Neural progenitor cell (in vitro differentiated cells): ENCODE data around the gene RANGAP1. TPM values are rescaled to one million over a fixed set of nuclear protein-coding genes. Genes with fewer than 3 reads are reported as not detected.

Source experiments
- DNase-seq: peaks from one replicate; pipeline ENCODE4 v3.0.0-alpha.2; 2016; ENCODE audit warnings: low spot score
- H2AFZ ChIP-seq: fragments of 200-600 bp; sonication (generic); replicated peaks from 2 replicates; pipeline ENCODE4 v1.6.1; 2016; ENCODE audit warnings: antibody characterized with exemption
- H3F3A ChIP-seq: fragments of 200-600 bp; sonication (generic); 2 replicates; pipeline ENCODE4 v1.6.1; 2016; ENCODE audit warnings: antibody characterized with exemption, low read depth
- H3K27ac ChIP-seq: fragments of 200-600 bp; sonication (generic); 2 replicates; pipeline ENCODE4 v1.5.1; 2016; ENCODE audit warnings: mild to moderate bottlenecking
- H3K27me3 ChIP-seq: fragments of 200-600 bp; sonication (generic); 2 replicates; pipeline ENCODE4 v1.6.1; 2016; ENCODE audit warnings: mild to moderate bottlenecking, moderate library complexity
- H3K36me3 ChIP-seq: fragments of 200-600 bp; sonication (generic); 2 replicates; pipeline ENCODE4 v1.5.1; 2016
- H3K4me1 ChIP-seq: fragments of 200-600 bp; sonication (generic); 2 replicates; pipeline ENCODE4 v1.6.1; 2016; ENCODE audit warnings: mixed run types
- H3K4me2 ChIP-seq: fragments of 200-600 bp; sonication (generic); 2 replicates; pipeline ENCODE4 v1.6.1; 2016
- H3K4me3 ChIP-seq: fragments of 200-600 bp; sonication (generic); 2 replicates; pipeline ENCODE4 v1.5.1; 2016
- H3K79me2 ChIP-seq: fragments of 200-600 bp; sonication (generic); 2 replicates; pipeline ENCODE4 v1.6.1; 2016; ENCODE audit warnings: low read depth
- H3K9ac ChIP-seq: fragments of 200-600 bp; sonication (generic); 2 replicates; pipeline ENCODE4 v1.6.1; 2016
- H3K9me3 ChIP-seq: fragments of 200-600 bp; sonication (generic); 2 replicates; pipeline ENCODE4 v1.5.1; 2016; ENCODE audit warnings: low read depth
- H4K20me1 ChIP-seq: fragments of 200-600 bp; sonication (generic); 2 replicates; pipeline ENCODE4 v1.6.1; 2016; ENCODE audit warnings: low read depth
- H3K27ac Mint-ChIP-seq: 3 replicates; pipeline ENCODE4 v1.8.0; 2021; ENCODE audit warnings: mixed read lengths
- H3K27me3 Mint-ChIP-seq: 2 replicates; pipeline ENCODE4 v1.8.0; 2022; ENCODE audit warnings: low read depth, mild to moderate bottlenecking, inconsistent platforms, moderate library complexity, mixed read lengths; ENCODE audit not compliant: insufficient read depth
- H3K36me3 Mint-ChIP-seq: 3 replicates; pipeline ENCODE4 v1.8.0; 2021; ENCODE audit warnings: mixed read lengths
- H3K4me1 Mint-ChIP-seq: 3 replicates; pipeline ENCODE4 v1.8.0; 2021; ENCODE audit warnings: mixed read lengths
- H3K4me3 Mint-ChIP-seq: 3 replicates; pipeline ENCODE4 v1.8.0; 2021; ENCODE audit warnings: mild to moderate bottlenecking, moderate library complexity, mixed read lengths
- H3K9me3 Mint-ChIP-seq: 3 replicates; pipeline ENCODE4 v1.8.0; 2020; ENCODE audit warnings: mixed read lengths
- EZH2 ChIP-seq: fragments of 200-600 bp; sonication (generic); IDR thresholded peaks from 2 replicates; pipeline ENCODE4 v1.6.1; 2017; ENCODE audit warnings: antibody characterized with exemption, mild to moderate bottlenecking, moderate library complexity
- EZH2phosphoT487 ChIP-seq: fragments of 200-600 bp; sonication (generic); IDR thresholded peaks from 2 replicates; pipeline ENCODE4 v1.6.1; 2017; ENCODE audit warnings: antibody characterized with exemption
- total RNA-seq: library from RNA; depleted of rRNA; stranded (reverse); fragments of >200 nt; gene quantifications from 2 replicates; pipeline ENCODE4 v1.2.3, GENCODE V29; 2015; ENCODE audit warnings: low replicate concordance
- TF ChIP-seq, protein P1 (sequence below): fragments of 200-600 bp; sonication (generic); IDR thresholded peaks from 2 replicates; pipeline ENCODE4 v1.5.1; 2017; ENCODE audit warnings: antibody characterized with exemption, mild to moderate bottlenecking

Gene RANGAP1
- total RNA-seq, 1 donor from 2014 or later: 53.4 TPM

DNA sequence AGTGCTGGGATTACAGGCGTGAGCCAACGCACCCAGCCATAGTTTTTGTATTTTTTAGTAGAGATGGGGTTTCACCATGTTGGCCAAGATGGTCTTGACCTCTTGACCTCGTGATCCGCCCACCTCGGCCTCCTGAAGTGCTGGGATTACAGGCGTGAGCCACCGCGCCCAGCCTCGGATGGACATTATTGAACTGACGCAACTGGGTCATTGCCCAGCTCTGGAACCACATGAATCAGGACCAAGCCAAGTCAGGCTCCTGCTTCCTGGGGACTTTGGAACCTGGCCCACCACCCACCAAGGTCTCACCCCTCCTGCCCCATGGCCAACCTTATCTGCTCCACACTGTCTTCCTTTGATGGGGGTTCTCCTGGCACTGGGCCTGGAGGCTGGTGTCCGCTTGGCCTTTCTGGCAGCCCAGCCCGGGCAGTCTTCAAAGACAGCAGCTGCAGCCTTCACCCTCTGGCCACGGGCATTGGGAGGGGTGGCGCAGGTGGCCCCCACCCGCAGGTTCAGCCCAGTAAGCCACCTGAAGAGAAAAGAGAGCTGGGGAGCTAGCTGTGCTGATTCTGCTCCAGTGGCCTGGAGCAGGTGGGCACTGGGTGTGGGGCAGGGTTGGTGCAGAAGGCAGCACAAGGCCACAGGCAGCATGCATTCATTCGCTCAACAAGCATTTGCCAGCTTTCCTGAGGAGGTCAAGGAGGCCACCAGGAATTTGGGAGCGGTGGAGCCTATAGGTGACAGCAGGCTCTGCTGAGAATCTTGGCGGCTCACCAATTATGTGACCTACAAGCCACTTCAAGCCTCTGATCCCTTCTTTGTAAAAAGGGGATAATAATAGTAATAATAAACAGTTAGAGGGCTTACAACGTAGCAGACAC, 50.9 kb downstream of the RANGAP1 start:
- no peak for DNase-seq
- Mint-ChIP-seq H3K36me3 (no peaks in the 10 kb centered on the region), H3K27ac (no peak overlapping the region), H3K9me3 (no peaks in the 10 kb centered on the region), H3K27me3 (peaks cover 4% of the 10 kb centered on the region), H3K4me1 (peaks cover 3% of the 10 kb centered on the region), H3K4me3 (no peak overlapping the region)
- Histone ChIP-seq H2AFZ (no peak overlapping the region), H4K20me1 (no peaks in the 10 kb centered on the region), H3K4me2 (no peak overlapping the region), H3K36me3 (no peaks in the 10 kb centered on the region), H3K79me2 (no peaks in the 10 kb centered on the region), H3F3A (peaks cover 5% of the 10 kb centered on the region), H3K9me3 (no peaks in the 10 kb centered on the region), H3K9ac (no peak overlapping the region), H3K4me3 (no peak overlapping the region), H3K4me1 (peaks cover 3% of the 10 kb centered on the region), H3K27me3 (peaks cover 21% of the 10 kb centered on the region), H3K27ac (no peak overlapping the region)
- TF ChIP-seq, protein P1, sequence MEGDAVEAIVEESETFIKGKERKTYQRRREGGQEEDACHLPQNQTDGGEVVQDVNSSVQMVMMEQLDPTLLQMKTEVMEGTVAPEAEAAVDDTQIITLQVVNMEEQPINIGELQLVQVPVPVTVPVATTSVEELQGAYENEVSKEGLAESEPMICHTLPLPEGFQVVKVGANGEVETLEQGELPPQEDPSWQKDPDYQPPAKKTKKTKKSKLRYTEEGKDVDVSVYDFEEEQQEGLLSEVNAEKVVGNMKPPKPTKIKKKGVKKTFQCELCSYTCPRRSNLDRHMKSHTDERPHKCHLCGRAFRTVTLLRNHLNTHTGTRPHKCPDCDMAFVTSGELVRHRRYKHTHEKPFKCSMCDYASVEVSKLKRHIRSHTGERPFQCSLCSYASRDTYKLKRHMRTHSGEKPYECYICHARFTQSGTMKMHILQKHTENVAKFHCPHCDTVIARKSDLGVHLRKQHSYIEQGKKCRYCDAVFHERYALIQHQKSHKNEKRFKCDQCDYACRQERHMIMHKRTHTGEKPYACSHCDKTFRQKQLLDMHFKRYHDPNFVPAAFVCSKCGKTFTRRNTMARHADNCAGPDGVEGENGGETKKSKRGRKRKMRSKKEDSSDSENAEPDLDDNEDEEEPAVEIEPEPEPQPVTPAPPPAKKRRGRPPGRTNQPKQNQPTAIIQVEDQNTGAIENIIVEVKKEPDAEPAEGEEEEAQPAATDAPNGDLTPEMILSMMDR: no peak
- TF ChIP-seq EZH2 (no peak), EZH2phosphoT487 (no peak)

DNA sequence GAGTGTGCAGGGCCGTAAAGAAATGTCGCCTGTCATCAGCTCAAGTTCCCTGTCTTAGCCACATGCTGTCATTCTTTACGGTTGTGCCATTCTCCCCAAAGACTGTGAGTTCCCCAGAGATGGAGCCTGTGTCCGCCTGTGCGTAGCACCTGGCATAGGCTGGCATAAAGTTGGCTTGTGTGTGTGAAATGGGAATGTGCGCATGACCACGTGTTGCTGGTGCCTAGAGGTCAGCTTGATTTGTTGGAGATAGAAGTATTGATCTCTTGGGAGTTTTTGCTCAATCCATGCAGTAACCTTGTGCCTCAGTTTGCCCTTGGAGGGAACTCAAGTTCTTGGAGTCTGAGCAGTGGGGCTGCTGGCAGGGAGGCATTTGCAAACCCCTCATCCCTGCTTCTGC, 54.6 kb downstream of the RANGAP1 start:
- Histone ChIP-seq H3K27me3 (peaks cover under 1% of the 10 kb centered on the region), H3K9me3 (no peaks in the 10 kb centered on the region), H2AFZ (no peak overlapping the region), H3K9ac (no peak overlapping the region), H3K27ac (no peak overlapping the region), H3K4me3 (no peak overlapping the region), H3K36me3 (no peaks in the 10 kb centered on the region), H3K79me2 (no peaks in the 10 kb centered on the region), H3K4me2 (no peak overlapping the region), H4K20me1 (no peaks in the 10 kb centered on the region), H3K4me1 (no peaks in the 10 kb centered on the region), H3F3A (no peaks in the 10 kb centered on the region)
- H3K36me3 Mint-ChIP-seq: peaks cover 3% of the 10 kb centered on the region
- no peak overlapping the region for H3K27ac Mint-ChIP-seq
- peaks cover 4% of the 10 kb centered on the region for H3K27me3 Mint-ChIP-seq
- no peak overlapping the region for H3K4me3 Mint-ChIP-seq
- no peak for DNase-seq
- no peak for TF ChIP-seq EZH2
- TF ChIP-seq, protein P1: no peak
- no peak for TF ChIP-seq EZH2phosphoT487
- H3K4me1 Mint-ChIP-seq: no peaks in the 10 kb centered on the region
- no peaks in the 10 kb centered on the region for H3K9me3 Mint-ChIP-seq

DNA sequence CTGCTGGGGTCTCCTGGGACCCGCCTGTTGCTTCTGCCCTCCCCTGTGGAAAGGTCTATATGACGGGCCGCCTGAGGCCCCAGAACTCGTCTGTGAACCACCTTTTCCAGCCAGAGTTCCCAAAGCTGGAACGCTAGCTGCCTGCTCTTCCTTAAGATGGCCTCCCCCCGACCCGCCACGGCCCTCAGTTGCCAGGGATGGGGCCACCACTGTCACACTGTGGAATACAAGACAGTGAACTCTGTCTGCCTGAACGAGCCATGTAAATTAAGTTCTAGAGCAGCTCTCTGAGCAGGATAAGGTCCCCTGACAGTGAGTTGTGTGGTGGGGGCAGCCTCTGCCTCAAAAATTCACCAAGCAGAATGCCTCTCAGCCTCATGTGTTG, 55.6 kb downstream of the RANGAP1 start:
- Histone ChIP-seq H3F3A (no peaks in the 10 kb centered on the region), H3K36me3 (no peaks in the 10 kb centered on the region), H4K20me1 (no peaks in the 10 kb centered on the region), H3K9me3 (no peaks in the 10 kb centered on the region), H3K27ac (no peak overlapping the region), H3K4me3 (no peak overlapping the region), H3K79me2 (no peaks in the 10 kb centered on the region), H3K27me3 (no peaks in the 10 kb centered on the region), H3K4me2 (no peak overlapping the region), H3K9ac (no peak overlapping the region), H3K4me1 (no peaks in the 10 kb centered on the region), H2AFZ (no peak overlapping the region)
- Mint-ChIP-seq H3K4me3 (no peak overlapping the region), H3K4me1 (no peaks in the 10 kb centered on the region), H3K9me3 (no peaks in the 10 kb centered on the region), H3K27me3 (peaks cover 4% of the 10 kb centered on the region), H3K36me3 (peaks cover 3% of the 10 kb centered on the region), H3K27ac (no peak overlapping the region)
- DNase-seq: no peak
- TF ChIP-seq, protein P1: no peak
- TF ChIP-seq EZH2phosphoT487 (no peak), EZH2 (no peak)
